ENCODE measurements around the gene LRPAP1.

DNA sequence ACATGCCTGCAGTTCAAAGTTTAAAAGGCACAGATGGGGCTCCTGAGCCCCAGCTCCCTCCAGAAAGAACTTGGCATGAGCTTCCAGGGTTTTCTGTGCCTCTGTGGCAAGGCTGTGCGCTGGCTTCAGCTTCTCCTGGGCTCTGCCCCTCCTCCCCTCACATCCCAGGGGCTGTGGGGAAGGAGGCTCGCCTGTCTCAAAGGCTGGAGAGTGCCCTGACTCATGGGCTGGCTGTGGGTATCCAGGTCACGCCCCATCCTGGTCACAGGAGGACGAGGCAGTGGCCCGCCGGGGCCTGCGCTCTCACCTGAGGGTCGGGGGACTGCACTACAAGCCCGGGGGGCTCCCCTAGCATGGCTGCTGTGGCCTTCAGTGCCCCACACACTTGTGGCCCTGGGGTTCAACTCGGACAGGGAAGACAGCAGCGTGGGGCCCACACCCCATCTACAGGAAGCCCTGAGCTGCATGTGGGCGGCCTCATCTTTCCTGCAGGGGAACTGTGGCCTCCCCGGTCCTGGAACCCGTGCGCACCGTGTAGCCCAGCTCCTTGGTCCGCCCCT lies 17.9 kb downstream of the LRPAP1 start:
- TF ChIP-seq, protein P1, sequence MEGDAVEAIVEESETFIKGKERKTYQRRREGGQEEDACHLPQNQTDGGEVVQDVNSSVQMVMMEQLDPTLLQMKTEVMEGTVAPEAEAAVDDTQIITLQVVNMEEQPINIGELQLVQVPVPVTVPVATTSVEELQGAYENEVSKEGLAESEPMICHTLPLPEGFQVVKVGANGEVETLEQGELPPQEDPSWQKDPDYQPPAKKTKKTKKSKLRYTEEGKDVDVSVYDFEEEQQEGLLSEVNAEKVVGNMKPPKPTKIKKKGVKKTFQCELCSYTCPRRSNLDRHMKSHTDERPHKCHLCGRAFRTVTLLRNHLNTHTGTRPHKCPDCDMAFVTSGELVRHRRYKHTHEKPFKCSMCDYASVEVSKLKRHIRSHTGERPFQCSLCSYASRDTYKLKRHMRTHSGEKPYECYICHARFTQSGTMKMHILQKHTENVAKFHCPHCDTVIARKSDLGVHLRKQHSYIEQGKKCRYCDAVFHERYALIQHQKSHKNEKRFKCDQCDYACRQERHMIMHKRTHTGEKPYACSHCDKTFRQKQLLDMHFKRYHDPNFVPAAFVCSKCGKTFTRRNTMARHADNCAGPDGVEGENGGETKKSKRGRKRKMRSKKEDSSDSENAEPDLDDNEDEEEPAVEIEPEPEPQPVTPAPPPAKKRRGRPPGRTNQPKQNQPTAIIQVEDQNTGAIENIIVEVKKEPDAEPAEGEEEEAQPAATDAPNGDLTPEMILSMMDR (IDR thresholded peaks at IDR 0.05), result no peak
- TF ChIP-seq POLR2A (IDR thresholded peaks at IDR 0.05), result no peak

Data from uterus (tissue), 2 donors.